HEK293 (cell line): ENCODE data around the gene TEX13C.

Experiments used
- CTCF ChIA-PET: fragments of 350-600 bp; formaldehyde crosslinking; extraction: SDS; loops from one replicate; lab custom pipeline; 2021; ENCODE audit warnings: antibody characterized with exemption; lab: Yijun Ruan, JAX
- POLR2A ChIA-PET: fragments of 300-600 bp; formaldehyde crosslinking; extraction: SDS; loops from one replicate; lab custom pipeline; 2020; ENCODE audit warnings: antibody characterized with exemption, inconsistent platforms; lab: Yijun Ruan, JAX
- H3K27ac ChIP-seq: fragments of 200-500 bp; sonication (Bioruptor generic); 2 replicates; pipeline ENCODE4 v1.5.1; 2014; ENCODE audit warnings: low read depth, low read length, control low read depth, inconsistent platforms; ENCODE audit errors: extremely low read depth
- H3K36me3 ChIP-seq, 2 experiments: fragments of 200-500 bp in 1 of 2; sonication (Bioruptor generic) in 1 of 2; 1 replicate in 1 of 2; 2 replicates in 1 of 2; pipeline ENCODE4 v1.5.1; 2014 to 2017; ENCODE audit warnings: inconsistent platforms in 2 of 2, low read length in 2 of 2; ENCODE audit not compliant: control insufficient read depth in 2 of 2, insufficient read depth in 1 of 2
- H3K4me1 ChIP-seq: fragments of 200-500 bp; sonication (Bioruptor generic); 2 replicates; pipeline ENCODE4 v1.5.1; 2014; ENCODE audit warnings: mild to moderate bottlenecking, low read length, inconsistent platforms; ENCODE audit not compliant: control insufficient read depth, insufficient read depth
- H3K4me3 ChIP-seq: 2 replicates; pipeline ENCODE4 v1.5.1; 2011; ENCODE audit warnings: low read depth, mild to moderate bottlenecking, control low read depth, low read length, moderate library complexity
- H3K9me3 ChIP-seq: fragments of 200-500 bp; sonication (Bioruptor generic); 2 replicates; pipeline ENCODE4 v1.5.1; 2014; ENCODE audit warnings: low read depth, low read length, inconsistent platforms; ENCODE audit not compliant: control insufficient read depth, insufficient read depth
- CTCF ChIP-seq: fragments of 450-650 bp; formaldehyde crosslinking; IDR thresholded peaks from 2 replicates; pipeline ENCODE4 v1.5.1; 2016; ENCODE audit warnings: missing biosample characterization, missing genetic modification characterization
- FEZF1 ChIP-seq: fragments of 450-650 bp; formaldehyde crosslinking; IDR thresholded peaks from 2 replicates; pipeline ENCODE4 v1.5.1; 2016; ENCODE audit warnings: missing biosample characterization, missing genetic modification characterization
- SCRT1 ChIP-seq: fragments of 450-650 bp; formaldehyde crosslinking; IDR thresholded peaks from 2 replicates; pipeline ENCODE4 v1.5.1; 2016; ENCODE audit warnings: missing biosample characterization, missing genetic modification characterization, borderline replicate concordance
- SETDB1 ChIP-seq: IDR thresholded peaks from one replicate; pipeline ENCODE4 v1.6.1; 2017; ENCODE audit warnings: mild to moderate bottlenecking, low read length, moderate library complexity, mixed read lengths; ENCODE audit not compliant: insufficient read length
- SP2 ChIP-seq: fragments of 450-650 bp; formaldehyde crosslinking; IDR thresholded peaks from 2 replicates; pipeline ENCODE4 v1.5.1; 2016; ENCODE audit warnings: missing biosample characterization, missing genetic modification characterization
- ZBTB20 ChIP-seq: fragments of 450-650 bp; formaldehyde crosslinking; IDR thresholded peaks from 2 replicates; pipeline ENCODE4 v1.5.1; 2016; ENCODE audit warnings: missing biosample characterization, missing genetic modification characterization
- ZFHX2 ChIP-seq: fragments of 450-650 bp; formaldehyde crosslinking; conservative IDR thresholded peaks from 2 replicates; pipeline ENCODE4 v1.5.1; 2016; ENCODE audit warnings: missing biosample characterization, missing genetic modification characterization
- ZNF148 ChIP-seq: fragments of 450-650 bp; formaldehyde crosslinking; IDR thresholded peaks from 2 replicates; pipeline ENCODE4 v1.5.0; 2017; ENCODE audit warnings: missing biosample characterization, missing genetic modification characterization, borderline replicate concordance
- ZNF174 ChIP-seq: fragments of 450-650 bp; formaldehyde crosslinking; IDR thresholded peaks from 2 replicates; pipeline ENCODE4 v1.5.0; 2017; ENCODE audit warnings: missing biosample characterization, mild to moderate bottlenecking, missing genetic modification characterization
- ZNF175 ChIP-seq: fragments of 450-650 bp; formaldehyde crosslinking; IDR thresholded peaks from 2 replicates; pipeline ENCODE4 v1.5.1; 2016; ENCODE audit warnings: missing biosample characterization, missing genetic modification characterization
- ZNF423 ChIP-seq: fragments of 450-650 bp; formaldehyde crosslinking; IDR thresholded peaks from 2 replicates; pipeline ENCODE4 v1.5.1; 2016; ENCODE audit warnings: missing biosample characterization, missing genetic modification characterization
- ZNF544 ChIP-seq: fragments of 450-650 bp; formaldehyde crosslinking; IDR thresholded peaks from 2 replicates; pipeline ENCODE4 v1.5.0; 2017; ENCODE audit warnings: missing biosample characterization, missing genetic modification characterization
- ZNF670 ChIP-seq: fragments of 450-650 bp; formaldehyde crosslinking; IDR thresholded peaks from 2 replicates; pipeline ENCODE4 v1.5.1; 2016; ENCODE audit warnings: missing biosample characterization, missing genetic modification characterization, low read depth
- ZNF692 ChIP-seq: fragments of 450-650 bp; formaldehyde crosslinking; IDR thresholded peaks from 2 replicates; pipeline ENCODE4 v1.5.1; 2016; ENCODE audit warnings: missing biosample characterization, missing genetic modification characterization
- ZNF701 ChIP-seq: fragments of 450-650 bp; formaldehyde crosslinking; IDR thresholded peaks from 2 replicates; pipeline ENCODE4 v1.5.1; 2016; ENCODE audit warnings: missing biosample characterization, missing genetic modification characterization
- ZNF76 ChIP-seq: fragments of 450-650 bp; formaldehyde crosslinking; IDR thresholded peaks from 2 replicates; pipeline ENCODE4; 2016; ENCODE audit warnings: low read depth, missing biosample characterization, missing genetic modification characterization, borderline replicate concordance
- ZNF830 ChIP-seq: fragments of 450-650 bp; IDR thresholded peaks from 2 replicates; pipeline ENCODE4 v1.5.0; 2018; ENCODE audit warnings: missing biosample characterization, missing genetic modification characterization, low read depth, mild to moderate bottlenecking, moderate library complexity
- TF ChIP-seq, protein P1 (sequence below): fragments of 450-650 bp; formaldehyde crosslinking; IDR thresholded peaks from 2 replicates; pipeline ENCODE4 v1.5.1; 2016; ENCODE audit warnings: missing biosample characterization, missing genetic modification characterization
- TF ChIP-seq, protein P2 (sequence below): fragments of 450-650 bp; formaldehyde crosslinking; IDR thresholded peaks from 2 replicates; pipeline ENCODE4 v1.5.1; 2017; ENCODE audit warnings: missing biosample characterization, missing genetic modification characterization

Gene TEX13C

GRCh38 chrX:125288343-125288742, 31.3 kb upstream of the TEX13C start:
- ChIA-PET CTCF (no interaction called here), POLR2A (no interaction called here)
- H3K9me3 ChIP-seq, result no peaks in the 10 kb centered on the region
- H3K27ac ChIP-seq, result no peak overlapping the region
- H3K4me1 ChIP-seq, result no peaks in the 10 kb centered on the region
- H3K36me3 ChIP-seq, result no peaks in the 10 kb centered on the region
- TF ChIP-seq, protein P1, sequence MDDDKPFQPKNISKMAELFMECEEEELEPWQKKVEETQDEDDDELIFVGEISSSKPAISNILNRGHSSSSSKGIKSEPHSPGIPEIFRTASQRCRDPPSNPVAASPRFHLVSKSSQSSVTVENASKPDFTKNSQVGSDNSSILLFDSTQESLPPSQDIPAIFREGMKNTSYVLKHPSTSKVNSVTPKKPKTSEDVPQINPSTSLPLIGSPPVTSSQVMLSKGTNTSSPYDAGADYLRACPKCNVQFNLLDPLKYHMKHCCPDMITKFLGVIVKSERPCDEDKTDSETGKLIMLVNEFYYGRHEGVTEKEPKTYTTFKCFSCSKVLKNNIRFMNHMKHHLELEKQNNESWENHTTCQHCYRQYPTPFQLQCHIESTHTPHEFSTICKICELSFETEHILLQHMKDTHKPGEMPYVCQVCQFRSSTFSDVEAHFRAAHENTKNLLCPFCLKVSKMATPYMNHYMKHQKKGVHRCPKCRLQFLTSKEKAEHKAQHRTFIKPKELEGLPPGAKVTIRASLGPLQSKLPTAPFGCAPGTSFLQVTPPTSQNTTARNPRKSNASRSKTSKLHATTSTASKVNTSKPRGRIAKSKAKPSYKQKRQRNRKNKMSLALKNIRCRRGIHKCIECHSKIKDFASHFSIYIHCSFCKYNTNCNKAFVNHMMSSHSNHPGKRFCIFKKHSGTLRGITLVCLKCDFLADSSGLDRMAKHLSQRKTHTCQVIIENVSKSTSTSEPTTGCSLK, result no peak
- TF ChIP-seq ZNF76 (tag by site-specific recombination), result no peak
- TF ChIP-seq ZNF544 (tag by site-specific recombination), result no peak
- TF ChIP-seq ZNF701 (tag by site-specific recombination), result no peak
- TF ChIP-seq SETDB1, result no peak
- no peak for TF ChIP-seq ZNF174
- TF ChIP-seq SP2, result no peak
- TF ChIP-seq SCRT1 (tag by site-specific recombination), result no peak
- no peak for TF ChIP-seq ZFHX2 (tag by site-specific recombination)
- no peak for TF ChIP-seq FEZF1 (tag by site-specific recombination)
- no peak for TF ChIP-seq ZNF175 (tag by site-specific recombination)
- TF ChIP-seq ZNF830 (tag by site-specific recombination), result no peak
- no peak for TF ChIP-seq ZNF148 (tag by site-specific recombination)
- TF ChIP-seq ZNF670 (tag by site-specific recombination), result no peak
- TF ChIP-seq CTCF, result no peak
- no peak for TF ChIP-seq ZNF423 (tag by site-specific recombination)
- no peak for TF ChIP-seq ZNF692 (tag by site-specific recombination)
- no peak for TF ChIP-seq ZBTB20 (tag by site-specific recombination)
- TF ChIP-seq, protein P2, sequence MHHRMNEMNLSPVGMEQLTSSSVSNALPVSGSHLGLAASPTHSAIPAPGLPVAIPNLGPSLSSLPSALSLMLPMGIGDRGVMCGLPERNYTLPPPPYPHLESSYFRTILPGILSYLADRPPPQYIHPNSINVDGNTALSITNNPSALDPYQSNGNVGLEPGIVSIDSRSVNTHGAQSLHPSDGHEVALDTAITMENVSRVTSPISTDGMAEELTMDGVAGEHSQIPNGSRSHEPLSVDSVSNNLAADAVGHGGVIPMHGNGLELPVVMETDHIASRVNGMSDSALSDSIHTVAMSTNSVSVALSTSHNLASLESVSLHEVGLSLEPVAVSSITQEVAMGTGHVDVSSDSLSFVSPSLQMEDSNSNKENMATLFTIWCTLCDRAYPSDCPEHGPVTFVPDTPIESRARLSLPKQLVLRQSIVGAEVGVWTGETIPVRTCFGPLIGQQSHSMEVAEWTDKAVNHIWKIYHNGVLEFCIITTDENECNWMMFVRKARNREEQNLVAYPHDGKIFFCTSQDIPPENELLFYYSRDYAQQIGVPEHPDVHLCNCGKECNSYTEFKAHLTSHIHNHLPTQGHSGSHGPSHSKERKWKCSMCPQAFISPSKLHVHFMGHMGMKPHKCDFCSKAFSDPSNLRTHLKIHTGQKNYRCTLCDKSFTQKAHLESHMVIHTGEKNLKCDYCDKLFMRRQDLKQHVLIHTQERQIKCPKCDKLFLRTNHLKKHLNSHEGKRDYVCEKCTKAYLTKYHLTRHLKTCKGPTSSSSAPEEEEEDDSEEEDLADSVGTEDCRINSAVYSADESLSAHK (tag by site-specific recombination), result no peak
- no peak overlapping the region for H3K4me3 ChIP-seq
